Bone marrow (tissue), 2 donors: ENCODE measurements around the gene LRRC75B.

Experiments
- DNase-seq, 2 donors: peaks; one replicate each; lab custom pipeline; 2025; lab: John Stamatoyannopoulos, UW

Gene LRRC75B

GRCh38 chr22:24587251-24587650, 5.6 kb downstream of the LRRC75B start:
- no peak for DNase-seq

- no peak for DNase-seq
Observed at GRCh38 chr22:24585927-24586546, 6.8 kb downstream of the LRRC75B start.

- no peak for DNase-seq
Observed at GRCh38 chr22:24585461-24585860, 7.4 kb downstream of the LRRC75B start.

GRCh38 chr22:24584871-24585411, 7.9 kb downstream of the LRRC75B start:
- no peak for DNase-seq

GRCh38 chr22:24584166-24584790, 8.6 kb downstream of the LRRC75B start:
- DNase-seq, result no peak

- no peak for DNase-seq
Observed at GRCh38 chr22:24583221-24584165, 9.4 kb downstream of the LRRC75B start.

- no peak for DNase-seq
Observed at GRCh38 chr22:24582056-24582814, 10.6 kb downstream of the LRRC75B start.

- no peak for DNase-seq
Observed at GRCh38 chr22:24580276-24580675, 12.6 kb downstream of the LRRC75B start.

GRCh38 chr22:24579258-24579601, 13.6 kb downstream of the LRRC75B start:
- no peak for DNase-seq

- no peak for DNase-seq
Observed at GRCh38 chr22:24578355-24579257, 14.3 kb downstream of the LRRC75B start.

- no peak for DNase-seq
Observed at GRCh38 chr22:24576778-24577177, 16.1 kb downstream of the LRRC75B start.

- no peak for DNase-seq
Observed at GRCh38 chr22:24571266-24571665, 21.6 kb downstream of the LRRC75B start.

- no peak for DNase-seq
Observed at GRCh38 chr22:24567668-24568067, 25.2 kb downstream of the LRRC75B start.

- DNase-seq, result no peak
Observed at GRCh38 chr22:24566899-24567511, 25.9 kb downstream of the LRRC75B start.

GRCh38 chr22:24565077-24565476, 27.8 kb downstream of the LRRC75B start:
- DNase-seq, result no peak

- DNase-seq, result no peak
Observed at GRCh38 chr22:24564376-24565058, 28.4 kb downstream of the LRRC75B start.

- DNase-seq, result no peak
Observed at GRCh38 chr22:24563246-24563645, 29.6 kb downstream of the LRRC75B start.

GRCh38 chr22:24559471-24559870, 33.4 kb downstream of the LRRC75B start:
- DNase-seq, result no peak

GRCh38 chr22:24555165-24556039, 37.5 kb downstream of the LRRC75B start, which contains the start of gene SNRPD3:
TSS of gene SNRPD3 (plus strand) at chr22:24555999. CDS start at chr22:24557675, 1,676 bp downstream.
- DNase-seq, result peak; percentile 96 to 99
